AG09319 (cell line): Measurements from ENCODE around the gene DIS3L.
A peak's percentile ranks its signal among the peaks of the same experiment; 100 is the strongest.
"Not testable (repeated sequence)": the region's sequence is repeated elsewhere in the genome, so short reads cannot be mapped to it uniquely, and the experiment has no call there.

Experiments
- DNase-seq: peaks from one replicate; pipeline ENCODE4 v3.0.0-alpha.2; 2010; ENCODE audit warnings: low read depth; ENCODE audit errors: extremely low read depth
- TF ChIP-seq, protein P1 (sequence below): IDR thresholded peaks from 2 replicates; pipeline ENCODE4 v1.5.1; 2011; ENCODE audit warnings: low read depth, mild to moderate bottlenecking, inconsistent platforms, low read length, moderate library complexity

Gene DIS3L

DNA sequence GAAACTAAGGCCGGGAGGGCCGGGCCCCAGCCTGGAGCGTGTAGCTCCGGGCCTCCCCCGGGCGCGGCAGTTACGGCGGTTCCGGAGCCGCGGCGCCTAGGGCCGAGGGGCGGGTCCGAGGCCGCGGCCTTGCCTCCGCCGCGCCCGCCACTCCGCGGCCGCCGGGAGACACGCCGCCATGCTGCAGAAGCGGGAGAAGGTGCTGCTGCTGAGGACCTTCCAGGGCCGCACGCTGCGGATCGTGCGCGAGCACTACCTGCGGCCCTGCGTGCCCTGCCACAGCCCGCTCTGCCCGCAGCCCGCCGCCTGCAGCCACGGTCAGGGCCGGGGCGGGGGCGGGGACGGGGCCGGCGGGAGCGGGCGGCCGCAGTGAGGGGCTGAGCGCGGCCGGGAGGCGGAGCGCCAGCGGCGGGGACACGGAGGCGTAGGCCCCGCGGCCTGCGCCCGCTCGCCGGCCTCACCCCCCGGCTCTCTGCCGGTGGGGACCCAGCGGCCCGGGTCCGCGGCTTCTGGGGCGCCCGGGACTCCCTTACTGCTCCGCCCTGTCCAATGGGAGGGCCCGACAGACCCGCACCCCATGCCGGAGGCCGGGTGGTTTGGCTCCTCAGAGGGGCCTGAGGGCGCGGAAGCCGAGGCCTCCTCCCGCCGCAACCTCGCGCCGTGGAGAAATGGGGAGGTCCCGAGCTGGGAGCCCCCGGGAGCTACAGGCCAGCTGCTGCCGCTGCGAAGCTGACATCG lies at the start of gene DIS3L:
Gene DIS3L, plus strand, starts transcription at position 150 of the 738 bp plus-strand sequence. Its CDS starts 29 bp downstream, at position 179.
- DNase-seq, result no peak
- TF ChIP-seq, protein P1, sequence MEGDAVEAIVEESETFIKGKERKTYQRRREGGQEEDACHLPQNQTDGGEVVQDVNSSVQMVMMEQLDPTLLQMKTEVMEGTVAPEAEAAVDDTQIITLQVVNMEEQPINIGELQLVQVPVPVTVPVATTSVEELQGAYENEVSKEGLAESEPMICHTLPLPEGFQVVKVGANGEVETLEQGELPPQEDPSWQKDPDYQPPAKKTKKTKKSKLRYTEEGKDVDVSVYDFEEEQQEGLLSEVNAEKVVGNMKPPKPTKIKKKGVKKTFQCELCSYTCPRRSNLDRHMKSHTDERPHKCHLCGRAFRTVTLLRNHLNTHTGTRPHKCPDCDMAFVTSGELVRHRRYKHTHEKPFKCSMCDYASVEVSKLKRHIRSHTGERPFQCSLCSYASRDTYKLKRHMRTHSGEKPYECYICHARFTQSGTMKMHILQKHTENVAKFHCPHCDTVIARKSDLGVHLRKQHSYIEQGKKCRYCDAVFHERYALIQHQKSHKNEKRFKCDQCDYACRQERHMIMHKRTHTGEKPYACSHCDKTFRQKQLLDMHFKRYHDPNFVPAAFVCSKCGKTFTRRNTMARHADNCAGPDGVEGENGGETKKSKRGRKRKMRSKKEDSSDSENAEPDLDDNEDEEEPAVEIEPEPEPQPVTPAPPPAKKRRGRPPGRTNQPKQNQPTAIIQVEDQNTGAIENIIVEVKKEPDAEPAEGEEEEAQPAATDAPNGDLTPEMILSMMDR, result no peak

DNA sequence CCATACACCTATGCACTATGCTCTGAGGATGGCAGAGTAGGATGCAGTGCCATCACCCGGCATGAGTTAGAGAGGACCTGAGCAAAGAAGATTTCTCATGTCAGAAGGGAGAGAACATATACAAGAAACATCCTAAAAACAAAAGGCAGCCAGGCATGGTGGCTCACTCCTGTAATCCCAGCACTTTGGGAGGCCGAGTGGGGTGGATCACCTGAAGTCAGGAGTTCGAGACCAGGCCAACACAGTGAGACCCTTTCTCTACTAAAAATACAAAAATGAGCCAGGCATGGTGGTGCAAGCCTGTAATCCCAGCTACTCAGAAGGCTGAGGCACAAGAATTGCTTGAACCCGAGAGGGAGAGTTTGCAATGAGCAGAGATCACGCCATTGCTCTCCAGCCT lies 47.5 kb upstream of the DIS3L start:
- not testable (repeated sequence) for DNase-seq

- no peak for DNase-seq
Observed at GRCh38 chr15:66246937-66247336, 46.4 kb upstream of the DIS3L start.

GRCh38 chr15:66249605-66250174 lies 43.7 kb upstream of the DIS3L start:
- TF ChIP-seq, protein P1, result no peak
- DNase-seq, result no peak

More at GRCh38 chr15:66246937-66247336, 46.4 kb upstream of the DIS3L start:
- TF ChIP-seq, protein P1, result no peak

- no peak for DNase-seq
Observed at GRCh38 chr15:66251065-66251789, 42.1 kb upstream of the DIS3L start.

DNA sequence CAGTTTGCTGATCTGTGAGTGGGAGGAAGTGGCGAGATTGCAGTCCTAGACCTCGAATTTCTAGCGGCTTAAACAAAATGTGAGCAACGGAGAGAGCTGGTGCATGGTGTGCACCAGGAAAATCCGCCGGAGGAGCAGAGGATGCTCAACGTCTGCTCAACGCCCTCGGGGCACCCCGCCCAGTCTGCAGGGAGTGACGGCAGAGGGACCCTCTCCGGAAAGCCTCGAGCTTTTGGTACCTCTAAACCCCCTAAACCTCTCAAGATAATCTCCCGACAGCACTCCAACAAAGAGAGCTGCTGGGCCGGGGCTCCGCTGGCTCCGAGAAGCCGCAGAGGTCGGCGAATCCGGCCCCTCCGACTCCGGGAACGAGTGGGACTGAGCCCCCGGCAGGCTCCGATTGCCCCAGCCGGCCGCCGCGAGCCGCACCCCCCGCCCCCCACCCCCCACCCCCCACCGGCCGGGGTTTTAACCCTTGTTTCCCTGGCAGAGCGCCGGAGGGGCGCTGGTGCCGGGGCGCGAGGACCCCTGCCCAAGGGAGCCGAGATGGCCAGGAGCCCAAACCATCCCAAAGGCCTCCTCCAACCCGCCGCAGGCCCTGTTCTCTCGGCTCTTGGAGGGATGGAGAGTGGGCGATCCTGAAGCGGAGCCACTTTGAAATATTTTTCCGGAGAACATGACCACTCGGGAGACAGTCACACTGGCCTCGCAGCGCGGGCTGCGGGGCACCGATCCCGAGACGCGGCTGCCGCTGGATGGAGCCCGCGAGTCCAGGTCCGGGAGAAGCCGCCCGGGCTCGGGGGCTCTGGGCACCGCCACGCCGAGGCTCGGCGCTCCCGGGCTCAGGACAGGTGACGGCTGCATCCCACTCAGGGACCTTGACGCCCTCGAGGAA lies 41.3 kb upstream of the DIS3L start:
- TF ChIP-seq, protein P1, result peak; percentile 69
- no peak for DNase-seq

More at GRCh38 chr15:66251065-66251789, 42.1 kb upstream of the DIS3L start:
- TF ChIP-seq, protein P1, result no peak

DNA sequence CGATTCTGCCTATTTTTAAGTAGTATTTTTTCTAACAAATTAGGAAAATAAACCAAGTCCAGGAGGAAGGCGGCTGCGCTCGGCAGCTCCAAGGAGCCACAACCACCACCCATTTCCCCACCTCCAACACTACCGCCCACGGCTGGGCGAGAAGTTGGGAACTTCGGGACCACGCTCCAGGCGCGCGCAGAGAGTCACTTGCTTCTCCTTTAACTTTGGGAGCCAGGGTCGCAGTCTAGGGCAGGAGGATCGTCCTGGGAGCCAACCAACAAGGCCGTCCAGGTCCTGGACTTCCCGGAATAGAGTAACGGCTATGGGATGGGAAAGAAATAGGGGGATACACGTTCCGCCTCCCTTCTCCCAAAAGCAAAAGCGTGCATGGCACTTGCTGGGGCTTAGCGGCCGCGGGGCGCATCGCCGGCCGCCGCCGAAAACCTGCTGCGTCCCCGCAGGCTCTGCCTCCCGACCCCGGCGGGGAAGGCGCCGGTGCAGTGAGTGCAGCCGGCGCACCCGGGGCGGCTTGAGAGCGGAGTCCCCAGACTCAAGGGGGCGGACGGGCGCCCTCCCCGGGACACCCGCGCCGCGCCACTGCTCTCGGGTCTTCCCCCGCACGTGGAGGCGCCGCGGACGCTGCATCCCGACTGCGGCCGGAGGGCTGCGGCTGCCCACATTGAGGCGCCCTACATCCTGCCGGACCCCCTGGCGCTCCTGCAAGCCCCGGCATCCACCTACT lies 40.5 kb upstream of the DIS3L start:
- TF ChIP-seq, protein P1, result no peak
- no peak for DNase-seq
